ENCODE measurements around the gene APLP2. TPM values are rescaled to one million over a fixed set of nuclear protein-coding genes. Genes with fewer than 3 reads are reported as not detected.
A peak's percentile ranks its signal among the peaks of the same experiment; 100 is the strongest.

The APLP2 gene
- total RNA-seq, 1 donor from 2014 or later, result 815 TPM

DNA sequence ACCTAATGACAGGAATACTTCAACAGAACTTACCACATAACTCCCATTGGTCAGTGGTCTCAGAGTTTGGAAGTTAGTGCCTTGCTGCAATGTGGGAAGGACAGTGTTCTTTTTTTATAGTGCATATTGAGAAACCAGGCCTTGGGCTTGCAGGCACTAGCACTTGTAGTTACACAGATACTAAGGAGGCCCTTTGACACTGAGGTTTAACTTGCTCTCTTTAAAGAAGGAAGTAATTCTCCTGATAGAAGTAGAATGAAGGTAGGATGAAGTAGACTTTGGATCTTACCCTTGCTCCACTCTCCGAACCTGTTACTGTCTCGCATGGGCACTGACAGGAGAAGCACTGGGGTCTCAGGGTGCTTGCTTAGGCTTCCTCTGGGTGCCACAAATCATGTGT is 58.9 kb downstream of the APLP2 start:
- Mint-ChIP-seq H3K9me3 (ENCODE audit: unreplicated experiment) (no peaks in the 10 kb centered on the region), H3K27me3 (ENCODE audit: unreplicated experiment) (peaks cover 4% of the 10 kb centered on the region), H3K36me3 (ENCODE audit: low read depth, unreplicated experiment) (peaks cover 67% of the 10 kb centered on the region), H3K4me1 (ENCODE audit: unreplicated experiment) (peaks cover 26% of the 10 kb centered on the region), H3K27ac (ENCODE audit: unreplicated experiment) (no peak overlapping the region), H3K4me3 (ENCODE audit: unreplicated experiment) (no peak overlapping the region)
- no peak for DNase-seq (ENCODE audit: low spot score)
- TF ChIP-seq, protein P1, sequence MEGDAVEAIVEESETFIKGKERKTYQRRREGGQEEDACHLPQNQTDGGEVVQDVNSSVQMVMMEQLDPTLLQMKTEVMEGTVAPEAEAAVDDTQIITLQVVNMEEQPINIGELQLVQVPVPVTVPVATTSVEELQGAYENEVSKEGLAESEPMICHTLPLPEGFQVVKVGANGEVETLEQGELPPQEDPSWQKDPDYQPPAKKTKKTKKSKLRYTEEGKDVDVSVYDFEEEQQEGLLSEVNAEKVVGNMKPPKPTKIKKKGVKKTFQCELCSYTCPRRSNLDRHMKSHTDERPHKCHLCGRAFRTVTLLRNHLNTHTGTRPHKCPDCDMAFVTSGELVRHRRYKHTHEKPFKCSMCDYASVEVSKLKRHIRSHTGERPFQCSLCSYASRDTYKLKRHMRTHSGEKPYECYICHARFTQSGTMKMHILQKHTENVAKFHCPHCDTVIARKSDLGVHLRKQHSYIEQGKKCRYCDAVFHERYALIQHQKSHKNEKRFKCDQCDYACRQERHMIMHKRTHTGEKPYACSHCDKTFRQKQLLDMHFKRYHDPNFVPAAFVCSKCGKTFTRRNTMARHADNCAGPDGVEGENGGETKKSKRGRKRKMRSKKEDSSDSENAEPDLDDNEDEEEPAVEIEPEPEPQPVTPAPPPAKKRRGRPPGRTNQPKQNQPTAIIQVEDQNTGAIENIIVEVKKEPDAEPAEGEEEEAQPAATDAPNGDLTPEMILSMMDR (IDR thresholded peaks at IDR 0.05; ENCODE audit: unreplicated experiment), result no peak

DNA sequence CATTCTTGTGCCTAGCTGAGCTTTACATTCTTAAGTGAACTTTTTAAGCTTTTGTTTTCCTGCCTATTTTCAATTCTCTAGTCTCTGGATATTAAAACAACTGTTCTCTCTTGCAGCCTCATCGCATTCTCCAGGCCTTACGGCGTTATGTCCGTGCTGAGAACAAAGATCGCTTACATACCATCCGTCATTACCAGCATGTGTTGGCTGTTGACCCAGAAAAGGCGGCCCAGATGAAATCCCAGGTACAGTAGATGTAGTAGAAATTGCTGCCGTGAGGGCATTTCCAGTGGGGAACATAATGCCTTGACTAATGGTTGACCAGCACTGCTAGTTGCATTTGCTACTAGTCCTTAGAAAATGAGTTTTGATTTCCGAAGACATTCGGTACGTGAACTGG is 60.2 kb downstream of the APLP2 start:
- no peak overlapping the region for H3K27ac Mint-ChIP-seq (ENCODE audit: unreplicated experiment)

DNA sequence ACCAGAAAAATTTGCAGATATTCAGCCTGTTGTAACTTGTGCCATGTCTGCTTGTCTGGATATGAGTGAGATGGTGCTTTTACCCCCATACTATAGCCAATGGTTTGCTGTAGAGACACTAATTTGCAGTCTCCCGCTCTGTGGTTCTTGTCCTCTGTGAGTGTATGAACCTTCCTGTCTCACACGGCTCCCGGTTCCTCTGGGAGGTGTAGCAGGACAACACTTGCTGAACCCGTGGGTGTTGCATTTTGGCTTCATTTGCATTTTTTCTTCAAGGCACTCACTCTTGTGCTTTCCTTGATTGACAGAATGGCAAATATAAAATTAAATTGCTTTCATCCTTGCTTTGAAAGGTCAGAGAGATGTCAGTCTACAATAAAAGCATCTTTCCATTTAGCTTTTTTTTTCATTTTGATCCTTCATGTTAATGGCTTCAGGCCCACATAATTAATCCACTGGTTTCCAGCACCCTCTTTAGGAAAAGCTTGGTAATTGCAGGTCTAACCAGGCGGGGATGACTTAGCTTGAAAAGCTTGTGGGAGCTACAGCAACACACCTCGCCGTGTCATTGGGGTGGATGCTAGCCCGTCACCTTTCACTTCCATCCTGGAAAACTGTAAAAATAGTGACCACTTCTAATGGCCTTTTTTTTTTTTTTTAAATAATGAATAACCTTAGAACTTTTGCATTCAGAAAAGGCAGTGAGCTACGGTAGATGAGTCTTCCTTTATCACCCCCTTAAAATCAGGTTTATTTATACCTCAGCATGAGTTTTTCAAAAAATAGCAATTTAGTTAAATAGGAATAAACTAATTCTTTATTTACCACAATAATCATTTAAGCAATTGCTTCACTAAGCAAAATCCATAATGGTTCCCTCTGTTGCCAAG is 62.5 kb downstream of the APLP2 start:
- TF ChIP-seq, protein P1 (IDR thresholded peaks at IDR 0.05; ENCODE audit: unreplicated experiment), result peak; percentile 80
- Mint-ChIP-seq H3K27ac (ENCODE audit: unreplicated experiment) (no peak overlapping the region), H3K4me1 (ENCODE audit: unreplicated experiment) (peaks cover 7% of the 10 kb centered on the region), H3K36me3 (ENCODE audit: low read depth, unreplicated experiment) (peaks cover 73% of the 10 kb centered on the region), H3K9me3 (ENCODE audit: unreplicated experiment) (no peaks in the 10 kb centered on the region), H3K27me3 (ENCODE audit: unreplicated experiment) (peaks cover 9% of the 10 kb centered on the region), H3K4me3 (ENCODE audit: unreplicated experiment) (peak overlapping the region; percentile 38)
- peak; percentile 61 for DNase-seq (ENCODE audit: low spot score)

More for the DNA sequence above, 60.2 kb downstream of the APLP2 start:
- Mint-ChIP-seq H3K36me3 (ENCODE audit: low read depth, unreplicated experiment) (peaks cover 67% of the 10 kb centered on the region), H3K4me3 (ENCODE audit: unreplicated experiment) (no peak overlapping the region), H3K4me1 (ENCODE audit: unreplicated experiment) (peaks cover 15% of the 10 kb centered on the region), H3K9me3 (ENCODE audit: unreplicated experiment) (no peaks in the 10 kb centered on the region), H3K27me3 (ENCODE audit: unreplicated experiment) (peaks cover 7% of the 10 kb centered on the region)
- no peak for DNase-seq (ENCODE audit: low spot score)
- TF ChIP-seq, protein P1 (IDR thresholded peaks at IDR 0.05; ENCODE audit: unreplicated experiment), result no peak

DNA sequence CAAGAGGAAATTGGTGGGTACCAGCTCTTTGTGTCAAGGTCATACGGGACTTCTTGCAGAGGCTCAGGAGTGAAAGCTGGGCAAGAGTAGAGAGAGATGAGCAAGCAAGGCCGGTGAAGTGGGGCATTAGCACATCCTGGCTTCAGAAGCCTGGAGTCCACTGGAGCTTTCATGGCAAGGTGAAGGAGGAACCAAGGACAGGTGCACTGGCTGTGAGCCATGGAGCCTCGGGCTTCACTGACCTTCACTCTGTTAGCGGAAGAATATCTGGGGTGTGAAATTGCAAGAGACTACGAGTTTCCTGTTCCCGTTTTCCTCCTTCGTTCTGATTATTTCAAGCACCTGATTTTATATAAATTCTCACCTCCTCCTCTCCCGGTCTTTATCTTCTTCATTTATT is 64.0 kb downstream of the APLP2 start:
- H3K27me3 Mint-ChIP-seq (ENCODE audit: unreplicated experiment), result peaks cover 11% of the 10 kb centered on the region
- H3K36me3 Mint-ChIP-seq (ENCODE audit: low read depth, unreplicated experiment), result peaks cover 77% of the 10 kb centered on the region
- DNase-seq (ENCODE audit: low spot score), result no peak
- H3K9me3 Mint-ChIP-seq (ENCODE audit: unreplicated experiment), result no peaks in the 10 kb centered on the region
- TF ChIP-seq, protein P1 (IDR thresholded peaks at IDR 0.05; ENCODE audit: unreplicated experiment), result no peak
- H3K4me1 Mint-ChIP-seq (ENCODE audit: unreplicated experiment), result no peaks in the 10 kb centered on the region
- no peak overlapping the region for H3K27ac Mint-ChIP-seq (ENCODE audit: unreplicated experiment)
- peak overlapping the region; percentile 17 for H3K4me3 Mint-ChIP-seq (ENCODE audit: unreplicated experiment)

DNA sequence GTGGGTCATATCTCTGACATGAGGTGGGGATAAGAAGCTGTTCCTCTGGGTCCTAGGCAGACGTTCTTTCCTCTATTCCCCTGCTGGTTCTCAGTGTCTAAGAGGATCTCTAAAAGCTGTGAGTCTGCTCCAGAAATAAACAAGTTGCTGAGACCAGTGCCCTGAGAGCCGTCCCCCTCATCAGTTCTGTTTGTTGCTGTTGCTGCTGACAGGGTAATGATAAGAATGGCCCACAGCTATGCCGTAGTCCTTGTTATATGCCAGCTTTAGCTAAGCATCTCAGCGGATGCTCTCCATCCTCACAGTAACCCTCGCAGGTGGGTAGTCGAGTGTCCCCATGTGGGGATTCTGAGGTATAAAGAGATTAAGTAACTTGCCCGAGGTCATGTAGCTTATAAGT is 66.4 kb downstream of the APLP2 start:
- Mint-ChIP-seq H3K9me3 (ENCODE audit: unreplicated experiment) (no peaks in the 10 kb centered on the region), H3K4me1 (ENCODE audit: unreplicated experiment) (peaks cover 3% of the 10 kb centered on the region), H3K27me3 (ENCODE audit: unreplicated experiment) (peaks cover 11% of the 10 kb centered on the region), H3K4me3 (ENCODE audit: unreplicated experiment) (no peak overlapping the region), H3K36me3 (ENCODE audit: low read depth, unreplicated experiment) (peaks cover 73% of the 10 kb centered on the region), H3K27ac (ENCODE audit: unreplicated experiment) (no peak overlapping the region)
- TF ChIP-seq, protein P1 (IDR thresholded peaks at IDR 0.05; ENCODE audit: unreplicated experiment), result no peak
- no peak for DNase-seq (ENCODE audit: low spot score)

All from endothelial cell (in vitro differentiated cells).